ENCODE data around the gene TMEM196.

TMEM196 gene

GRCh38 chr7:19749658-19750057 lies 23.8 kb downstream of the TMEM196 start:
- no peak for DNase-seq (ENCODE audit: low read depth in 1 of 2, low spot score in 1 of 2)
- TF ChIP-seq JUND (IDR thresholded peaks at IDR 0.05; ENCODE audit: low read depth): no peak
- in situ Hi-C loops (cut with HindIII; ENCODE audit: low pct_unique_long_range_greater_than_20kb, low sequenced_read_pairs): no loop called here

GRCh38 chr7:19747740-19748339 lies 25.6 kb downstream of the TMEM196 start:
- DNase-seq (ENCODE audit: low read depth in 1 of 2, low spot score in 1 of 2): peak; percentile 29 to 73
- TF ChIP-seq JUND (IDR thresholded peaks at IDR 0.05; ENCODE audit: low read depth): no peak
- in situ Hi-C loops (cut with HindIII; ENCODE audit: low pct_unique_long_range_greater_than_20kb, low sequenced_read_pairs): no loop called here

GRCh38 chr7:19744075-19744474 lies 29.3 kb downstream of the TMEM196 start:
- in situ Hi-C loops (cut with HindIII; ENCODE audit: low pct_unique_long_range_greater_than_20kb, low sequenced_read_pairs): no loop called here
- TF ChIP-seq JUND (IDR thresholded peaks at IDR 0.05; ENCODE audit: low read depth): no peak
- DNase-seq (ENCODE audit: low read depth in 1 of 2, low spot score in 1 of 2): no peak

- TF ChIP-seq JUND (IDR thresholded peaks at IDR 0.05; ENCODE audit: low read depth): no peak
- in situ Hi-C loops (cut with HindIII; ENCODE audit: low pct_unique_long_range_greater_than_20kb, low sequenced_read_pairs): no loop called here
Measured at GRCh38 chr7:19728716-19729115, 44.7 kb downstream of the TMEM196 start.

GRCh38 chr7:19725770-19726169 lies 47.6 kb downstream of the TMEM196 start:
- DNase-seq (ENCODE audit: low read depth in 1 of 2, low spot score in 1 of 2): no peak
- in situ Hi-C loops (cut with HindIII; ENCODE audit: low pct_unique_long_range_greater_than_20kb, low sequenced_read_pairs): no loop called here
- TF ChIP-seq JUND (IDR thresholded peaks at IDR 0.05; ENCODE audit: low read depth): no peak

More at GRCh38 chr7:19728716-19729115, 44.7 kb downstream of the TMEM196 start:
- DNase-seq (ENCODE audit: low read depth in 1 of 2, low spot score in 1 of 2): no peak

GRCh38 chr7:19715499-19715898 lies 57.9 kb downstream of the TMEM196 start:
- no peak for DNase-seq (ENCODE audit: low read depth in 1 of 2, low spot score in 1 of 2)
- no peak for TF ChIP-seq JUND (IDR thresholded peaks at IDR 0.05; ENCODE audit: low read depth)
- in situ Hi-C loops (cut with HindIII; ENCODE audit: low pct_unique_long_range_greater_than_20kb, low sequenced_read_pairs): no loop called here

GRCh38 chr7:19713676-19714075 lies 59.7 kb downstream of the TMEM196 start:
- no peak for TF ChIP-seq JUND (IDR thresholded peaks at IDR 0.05; ENCODE audit: low read depth)
- DNase-seq (ENCODE audit: low read depth in 1 of 2, low spot score in 1 of 2): peak in 1 of 2 experiments; percentile 58
- in situ Hi-C loops (cut with HindIII; ENCODE audit: low pct_unique_long_range_greater_than_20kb, low sequenced_read_pairs): no loop called here

- in situ Hi-C loops (cut with HindIII; ENCODE audit: low pct_unique_long_range_greater_than_20kb, low sequenced_read_pairs): no loop called here
- no peak for TF ChIP-seq JUND (IDR thresholded peaks at IDR 0.05; ENCODE audit: low read depth)
- no peak for DNase-seq (ENCODE audit: low read depth in 1 of 2, low spot score in 1 of 2)
Measured at GRCh38 chr7:19709249-19709578, 64.2 kb downstream of the TMEM196 start.

GRCh38 chr7:19708397-19709248 lies 64.8 kb downstream of the TMEM196 start, which contains the start of gene POLR1F:
POLR1F (minus strand) TSS chr7:19709037; CDS start chr7:19709016, 21 bp downstream.
- peak; percentile 76 to 99 for DNase-seq (ENCODE audit: low read depth in 1 of 2, low spot score in 1 of 2)
- in situ Hi-C loops (cut with HindIII; ENCODE audit: low pct_unique_long_range_greater_than_20kb, low sequenced_read_pairs): no loop called here
- TF ChIP-seq JUND (IDR thresholded peaks at IDR 0.05; ENCODE audit: low read depth): no peak

- in situ Hi-C loops (cut with HindIII; ENCODE audit: low pct_unique_long_range_greater_than_20kb, low sequenced_read_pairs): no loop called here
- DNase-seq (ENCODE audit: low read depth in 1 of 2, low spot score in 1 of 2): no peak
- TF ChIP-seq JUND (IDR thresholded peaks at IDR 0.05; ENCODE audit: low read depth): no peak
Measured at GRCh38 chr7:19707240-19707639, 66.2 kb downstream of the TMEM196 start.

- DNase-seq (ENCODE audit: low read depth in 1 of 2, low spot score in 1 of 2): no peak
- in situ Hi-C loops (cut with HindIII; ENCODE audit: low pct_unique_long_range_greater_than_20kb, low sequenced_read_pairs): no loop called here
- no peak for TF ChIP-seq JUND (IDR thresholded peaks at IDR 0.05; ENCODE audit: low read depth)
Measured at GRCh38 chr7:19705663-19706062, 67.8 kb downstream of the TMEM196 start.

GRCh38 chr7:19701471-19701870 lies 71.9 kb downstream of the TMEM196 start:
- in situ Hi-C loops (cut with HindIII; ENCODE audit: low pct_unique_long_range_greater_than_20kb, low sequenced_read_pairs): no loop called here
- DNase-seq (ENCODE audit: low read depth in 1 of 2, low spot score in 1 of 2): no peak
- no peak for TF ChIP-seq JUND (IDR thresholded peaks at IDR 0.05; ENCODE audit: low read depth)

- in situ Hi-C loops (cut with HindIII; ENCODE audit: low pct_unique_long_range_greater_than_20kb, low sequenced_read_pairs): no loop called here
- no peak for TF ChIP-seq JUND (IDR thresholded peaks at IDR 0.05; ENCODE audit: low read depth)
- DNase-seq (ENCODE audit: low read depth in 1 of 2, low spot score in 1 of 2): no peak
Measured at GRCh38 chr7:19700936-19701335, 72.5 kb downstream of the TMEM196 start.

All from T47D (cell line).